ENCODE data around the gene USP47. TPM values are rescaled to one million over a fixed set of nuclear protein-coding genes. Genes with fewer than 3 reads are reported as not detected.

Gene USP47
- total and polyA plus RNA-seq, 2 of the 13 experiments (the other 11 are each of a cell fraction or from before 2014, with no cell fraction given), result 12.2 to 52.7 TPM

- in situ Hi-C loops (cut with HindIII; ENCODE audit: extremely low pct_ligation_motif_present, low pct_unique_long_range_greater_than_20kb) (no loop called here), intact Hi-C loops (cut with micrococcal nuclease; ENCODE audit: unreplicated experiment) (no loop called here)
- Histone ChIP-seq H3K4me3 (replicated peaks in 1 of 3; ENCODE audit: insufficient read depth in 1 of 3, low read depth in 2 of 3, low read length in 3 of 3) (no peak overlapping the region), H3K4me1 (ENCODE audit: insufficient read depth, low read length) (no peaks in the 10 kb centered on the region), H3K79me2 (ENCODE audit: insufficient read depth, low read length) (peaks cover 88% of the 10 kb centered on the region), H3K9ac (ENCODE audit: insufficient read depth, low read depth, low read length) (no peak overlapping the region), H3K9me3 (ENCODE audit: low read length) (no peaks in the 10 kb centered on the region), H4K20me1 (ENCODE audit: insufficient read depth, low read length) (peaks cover 7% of the 10 kb centered on the region; the same call in 1 of the 2 replicates), H3K4me2 (ENCODE audit: low read depth, low read length) (no peak overlapping the region), H3K27me3 (ENCODE audit: control insufficient read depth in 1 of 2, insufficient read depth in 2 of 2, low read length in 2 of 2) (no peaks in the 10 kb centered on the region), H3K36me3 (replicated peaks in 1 of 2; ENCODE audit: control insufficient read depth in 1 of 2, insufficient read depth in 2 of 2, low read length in 2 of 2) (no peaks in the 10 kb centered on the region), H2AFZ (ENCODE audit: low read length) (no peak overlapping the region), H3K27ac (ENCODE audit: extremely low read length, insufficient read depth, low read length) (no peak overlapping the region)
- ChIA-PET POLR2A (no interaction called here), CTCF (ENCODE audit: low intra/inter-chr PET ratio, low total read pairs) (no interaction called here)
- ATAC-seq (no peak), FAIRE-seq (no peak), DNase-seq (ENCODE audit: low spot score) (no peak)
- TF ChIP-seq ZNF350 (CRISPR knock-in tag; IDR thresholded peaks at IDR 0.05; ENCODE audit: borderline replicate concordance, low read depth), result no peak
- no peak for TF ChIP-seq CTCF (CRISPR knock-in tag; IDR thresholded peaks at IDR 0.05)
- no peak for TF ChIP-seq MEIS1 (CRISPR knock-in tag; IDR thresholded peaks at IDR 0.05; ENCODE audit: borderline replicate concordance)
- no peak for TF ChIP-seq ATF6 (CRISPR knock-in tag; conservative IDR thresholded peaks at IDR 0.05)
- no peak for TF ChIP-seq PAXIP1 (CRISPR knock-in tag; conservative IDR thresholded peaks at IDR 0.05)
- no peak for TF ChIP-seq ZBTB46 (CRISPR knock-in tag; IDR thresholded peaks at IDR 0.05; ENCODE audit: borderline replicate concordance)
- TF ChIP-seq WIZ (CRISPR knock-in tag; IDR thresholded peaks at IDR 0.05), result no peak
- no peak for TF ChIP-seq SKIL (CRISPR knock-in tag; IDR thresholded peaks at IDR 0.05; ENCODE audit: borderline replicate concordance)
- TF ChIP-seq CBX1 (IDR thresholded peaks at IDR 0.05; ENCODE audit: low read depth), result no peak
- no peak for TF ChIP-seq SATB2 (CRISPR knock-in tag; IDR thresholded peaks at IDR 0.05)
- TF ChIP-seq U2AF2 (IDR thresholded peaks at IDR 0.05; ENCODE audit: low read depth, low read length), result no peak
- 96% methylated on average over 3 of the region's 3 CpGs for WGBS (ENCODE audit: low lambda C conversion rate)
- BruUV-seq (replicated peaks), result no TSS peak
These were observed 22.6 kb downstream of the USP47 start for GRCh38 chr11:11864332-11864731.
